HG02763 (cell line): ENCODE results near the gene GRK3.

ENCODE experiments used
- ATAC-seq: cut with Tn5 transposase; IDR thresholded peaks from one replicate; pipeline ENCODE4 v1.9.1; 2021; ENCODE audit warnings: mild to moderate bottlenecking, moderate library complexity; ENCODE audit not compliant: unreplicated experiment

Gene GRK3

DNA sequence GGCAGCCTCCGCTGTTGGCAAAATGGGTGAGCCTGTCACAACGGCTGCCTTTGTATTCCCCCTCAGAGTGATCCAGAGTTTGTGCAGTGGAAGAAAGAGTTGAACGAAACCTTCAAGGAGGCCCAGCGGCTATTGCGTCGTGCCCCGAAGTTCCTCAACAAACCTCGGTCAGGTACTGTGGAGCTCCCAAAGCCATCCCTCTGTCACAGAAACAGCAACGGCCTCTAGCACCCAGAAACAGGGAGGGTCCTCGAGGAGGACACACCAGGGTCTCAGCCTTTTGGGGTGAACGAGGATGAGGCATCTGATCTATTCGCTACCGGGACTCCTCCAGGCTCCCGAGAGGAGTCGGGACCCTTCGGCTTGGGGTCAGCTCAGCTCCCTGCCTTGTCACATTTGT lies 157.7 kb downstream of the GRK3 start:
- no peak for ATAC-seq

DNA sequence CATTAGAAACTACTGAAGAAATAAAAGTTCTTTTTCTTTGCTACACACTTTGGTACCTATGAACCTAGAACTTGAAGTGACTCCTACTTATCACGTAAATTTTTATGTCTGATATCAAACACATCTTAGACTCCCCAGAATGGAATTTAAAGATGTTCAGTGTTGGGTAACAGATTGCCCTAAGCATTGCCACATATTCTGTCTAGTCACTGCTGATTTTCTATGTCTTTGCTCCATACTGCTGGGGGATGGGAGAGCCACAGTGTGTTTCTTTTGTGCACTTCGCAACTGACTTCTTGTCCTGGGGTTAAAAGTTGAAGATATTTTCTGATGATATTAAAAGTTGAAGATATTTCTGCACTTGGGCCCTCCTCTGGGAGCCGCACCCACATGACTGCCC lies 158.2 kb downstream of the GRK3 start:
- ATAC-seq = no peak

DNA sequence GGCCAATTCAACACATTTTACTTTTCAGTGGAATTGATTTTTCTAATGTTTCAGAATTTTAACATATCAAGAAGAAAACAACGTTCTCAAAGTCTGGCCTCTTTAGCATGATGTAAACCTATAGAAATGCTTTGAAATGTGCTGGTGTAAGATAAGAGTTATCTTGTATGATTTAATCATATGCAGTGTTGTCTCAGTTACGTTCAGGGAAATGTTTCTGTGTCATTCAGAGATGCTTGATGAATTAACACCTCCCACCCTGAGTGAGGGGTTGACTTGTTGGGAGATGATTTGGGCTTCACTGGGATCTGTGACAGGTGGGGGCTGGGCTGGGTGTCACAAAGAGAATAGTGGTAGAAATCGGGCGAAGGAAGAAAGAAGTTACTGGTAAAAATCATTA lies 161.8 kb downstream of the GRK3 start:
- ATAC-seq = no peak

DNA sequence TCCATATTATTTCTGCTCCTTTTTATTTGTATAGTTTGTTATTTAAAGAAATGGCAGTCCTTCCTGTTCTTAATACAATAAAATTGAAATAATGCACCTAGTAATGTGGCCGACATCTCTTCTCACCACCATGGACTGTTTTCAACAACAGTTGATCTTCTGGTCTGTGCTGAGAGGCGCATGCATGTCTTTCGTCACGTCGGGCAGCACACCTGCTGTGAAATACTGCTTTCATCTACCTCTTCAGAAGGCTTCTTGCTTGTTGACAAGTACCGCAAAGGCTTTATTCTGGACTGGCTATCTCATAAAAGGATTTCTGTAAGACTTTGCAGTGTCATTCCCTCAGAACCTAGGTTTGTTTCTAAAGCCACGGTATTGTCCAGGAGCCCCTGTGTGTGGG lies 163.6 kb downstream of the GRK3 start:
- no peak for ATAC-seq

DNA sequence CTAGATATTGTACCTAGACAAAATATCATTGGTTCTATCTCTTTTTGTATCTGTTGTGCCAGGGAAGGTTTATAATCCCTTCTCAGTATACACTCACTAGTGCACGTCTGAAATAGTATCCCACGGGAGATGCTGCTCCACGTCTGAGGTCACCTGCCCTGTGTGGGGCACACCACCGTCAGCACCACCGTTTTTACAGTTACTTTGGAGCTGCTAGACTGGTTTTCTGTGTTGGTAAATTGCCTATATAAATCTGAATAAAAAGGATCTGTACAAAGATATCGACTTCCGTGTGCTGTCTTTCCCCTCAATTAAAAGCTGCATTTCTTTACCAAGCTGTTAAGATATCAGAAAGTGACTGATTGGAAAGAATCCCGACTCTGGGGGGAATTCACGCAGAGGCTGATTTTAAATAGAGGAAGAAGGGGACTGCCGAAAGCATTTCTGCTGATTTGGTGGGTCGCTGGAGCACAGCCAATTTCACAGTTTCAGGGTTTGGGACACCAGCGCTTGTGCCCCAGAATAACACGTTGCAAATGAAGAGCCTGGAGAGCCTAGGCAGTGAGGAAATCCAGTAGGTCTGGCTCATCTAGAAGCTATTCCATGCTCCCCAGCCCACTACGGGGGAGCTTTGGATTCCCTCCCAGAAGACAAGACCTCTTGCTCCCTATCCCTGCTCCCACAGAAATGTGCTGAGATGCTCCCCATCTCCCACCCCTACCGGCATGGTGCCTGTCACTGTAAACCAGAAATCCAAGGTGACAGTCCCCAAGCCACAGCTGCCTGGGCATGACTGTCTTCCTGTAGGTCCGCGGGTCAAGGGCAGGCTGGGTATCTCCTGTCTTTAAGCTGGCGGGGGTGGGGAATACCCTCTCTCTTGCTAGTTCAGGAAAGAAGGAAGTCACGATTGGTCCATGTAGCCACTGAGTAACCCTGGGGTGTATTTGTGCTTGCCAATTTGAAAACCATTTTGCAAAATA lies 164.8 kb downstream of the GRK3 start:
- no peak for ATAC-seq

DNA sequence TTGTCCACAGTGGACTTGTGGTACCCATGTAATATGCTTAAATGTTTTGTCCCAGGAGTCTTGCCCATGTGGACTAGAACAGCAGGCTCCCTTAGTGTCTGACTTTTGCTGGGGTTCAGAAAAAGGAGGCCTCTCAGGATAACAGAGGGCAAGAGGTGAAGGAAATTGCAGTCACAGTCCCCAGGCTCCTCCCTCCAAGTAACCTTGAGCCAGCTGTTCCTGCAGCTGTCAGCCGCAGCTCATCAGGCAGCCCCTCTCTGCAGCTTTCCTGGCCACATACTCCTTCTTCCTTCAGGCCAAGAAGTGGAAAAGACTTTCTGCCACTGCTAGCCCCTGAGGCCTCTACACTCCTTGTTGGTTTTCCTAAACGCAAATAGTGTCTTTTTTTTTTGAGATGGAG lies 171.2 kb downstream of the GRK3 start:
- no peak for ATAC-seq

DNA sequence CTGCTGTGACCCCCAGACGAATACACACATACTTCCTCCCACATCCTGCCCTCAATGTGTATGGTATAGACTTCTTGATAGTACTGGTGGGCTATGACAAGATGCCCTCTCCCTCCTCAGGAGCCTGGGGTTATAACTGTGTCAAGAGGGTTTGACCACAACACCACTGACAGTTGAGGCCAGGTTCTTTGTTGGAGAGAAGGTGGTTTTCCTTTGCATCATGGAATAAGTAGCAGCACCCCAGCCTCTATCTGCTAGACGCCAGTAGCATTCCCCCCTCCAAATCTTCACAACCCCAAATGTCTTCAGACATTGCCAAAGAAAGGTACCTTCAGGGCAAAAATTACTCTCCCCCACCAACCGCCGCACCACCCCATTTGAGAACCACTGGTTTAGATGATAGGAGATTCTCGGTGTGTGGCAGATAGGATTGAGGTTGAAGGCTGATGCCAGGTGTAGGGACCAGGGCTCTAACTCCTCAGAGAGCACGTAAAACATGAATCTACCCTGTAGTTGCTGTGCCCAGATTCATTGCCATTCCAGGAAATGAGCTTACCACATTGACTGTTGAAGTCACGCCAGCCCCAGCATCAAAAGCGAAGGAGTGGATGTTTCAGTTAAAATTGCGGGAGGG lies 172.0 kb downstream of the GRK3 start:
- no peak for ATAC-seq

DNA sequence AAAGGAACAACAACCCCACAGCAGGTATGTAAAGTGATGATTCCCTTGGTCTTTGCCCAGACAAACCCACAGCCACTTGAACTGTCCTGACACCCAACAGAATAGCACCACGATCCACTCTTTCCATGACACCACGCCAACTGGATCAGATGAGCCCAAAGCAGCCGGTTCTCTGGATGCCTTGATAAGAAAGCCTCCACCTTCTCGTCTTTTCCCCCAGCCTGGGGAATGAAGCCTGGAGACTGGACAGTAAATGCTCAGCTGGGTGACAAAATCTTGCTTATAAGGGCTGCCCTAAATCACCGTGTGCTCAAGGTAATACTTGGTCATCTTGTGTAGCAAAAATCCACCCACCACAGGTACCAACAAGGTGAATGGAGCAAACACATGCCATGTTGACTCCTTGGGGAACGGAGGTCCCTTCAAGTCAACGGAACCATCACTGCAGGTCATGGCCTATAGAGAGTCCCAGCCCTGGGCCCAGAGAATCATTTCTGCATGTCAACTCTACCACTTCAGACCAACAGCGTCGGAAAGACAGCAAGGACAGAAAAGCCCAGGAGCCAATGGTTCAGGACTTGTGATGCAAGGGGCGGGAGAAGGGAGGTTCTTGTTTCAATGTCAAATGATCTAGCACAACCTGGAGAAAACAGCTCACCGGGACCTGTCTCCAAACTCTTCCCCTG lies 175.3 kb downstream of the GRK3 start:
- ATAC-seq = no peak

DNA sequence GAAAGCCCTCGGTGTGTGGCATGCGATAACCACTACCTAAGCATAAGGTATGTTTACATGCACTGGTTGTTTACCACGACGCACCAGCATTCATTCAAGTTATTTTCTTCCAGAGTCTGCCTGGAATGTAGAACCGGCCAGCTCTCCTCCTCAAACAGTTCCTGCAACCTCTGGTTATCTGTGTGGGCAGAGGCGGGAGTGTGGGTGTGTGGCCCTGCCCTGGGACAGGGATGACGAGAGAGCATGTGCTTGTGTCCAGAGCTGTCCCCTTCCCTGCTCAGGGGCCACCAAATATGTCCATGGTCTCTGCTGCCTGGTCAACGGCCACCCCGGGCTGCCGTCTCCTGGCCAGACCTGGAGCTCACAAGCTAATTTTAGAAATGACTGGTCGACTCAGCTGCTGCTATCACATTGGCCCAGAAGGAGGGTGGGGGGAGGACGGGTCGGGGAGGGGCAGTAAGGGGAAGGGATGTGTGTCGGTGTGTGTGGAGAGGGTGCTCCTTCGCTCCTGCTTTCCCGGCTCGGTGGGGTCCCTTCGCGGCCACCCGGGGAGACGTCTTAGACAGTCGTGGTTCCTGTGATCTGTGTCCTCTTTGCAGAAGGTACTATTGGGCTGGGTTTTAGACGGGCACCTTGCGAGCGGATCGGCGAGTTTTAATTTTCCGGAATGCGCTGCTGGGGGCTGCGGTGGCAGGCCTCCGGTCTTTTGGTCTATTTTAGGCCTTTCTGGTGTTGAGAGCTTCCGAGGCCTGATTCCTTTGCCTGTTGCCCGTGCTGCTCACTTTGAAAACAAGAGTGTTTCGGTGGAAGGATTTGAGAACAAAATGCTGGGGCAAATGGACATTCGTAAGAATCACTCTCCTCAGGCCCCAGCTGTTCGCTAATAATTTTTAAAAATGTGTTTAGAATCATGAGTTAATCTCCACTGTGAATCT lies 177.5 kb downstream of the GRK3 start, which contains the start of gene MYO18B:
TSS of gene MYO18B (plus strand) at position 497 of the 935 bp plus-strand sequence. CDS start 18,905 bp downstream, outside the sequence.
- ATAC-seq = no peak

DNA sequence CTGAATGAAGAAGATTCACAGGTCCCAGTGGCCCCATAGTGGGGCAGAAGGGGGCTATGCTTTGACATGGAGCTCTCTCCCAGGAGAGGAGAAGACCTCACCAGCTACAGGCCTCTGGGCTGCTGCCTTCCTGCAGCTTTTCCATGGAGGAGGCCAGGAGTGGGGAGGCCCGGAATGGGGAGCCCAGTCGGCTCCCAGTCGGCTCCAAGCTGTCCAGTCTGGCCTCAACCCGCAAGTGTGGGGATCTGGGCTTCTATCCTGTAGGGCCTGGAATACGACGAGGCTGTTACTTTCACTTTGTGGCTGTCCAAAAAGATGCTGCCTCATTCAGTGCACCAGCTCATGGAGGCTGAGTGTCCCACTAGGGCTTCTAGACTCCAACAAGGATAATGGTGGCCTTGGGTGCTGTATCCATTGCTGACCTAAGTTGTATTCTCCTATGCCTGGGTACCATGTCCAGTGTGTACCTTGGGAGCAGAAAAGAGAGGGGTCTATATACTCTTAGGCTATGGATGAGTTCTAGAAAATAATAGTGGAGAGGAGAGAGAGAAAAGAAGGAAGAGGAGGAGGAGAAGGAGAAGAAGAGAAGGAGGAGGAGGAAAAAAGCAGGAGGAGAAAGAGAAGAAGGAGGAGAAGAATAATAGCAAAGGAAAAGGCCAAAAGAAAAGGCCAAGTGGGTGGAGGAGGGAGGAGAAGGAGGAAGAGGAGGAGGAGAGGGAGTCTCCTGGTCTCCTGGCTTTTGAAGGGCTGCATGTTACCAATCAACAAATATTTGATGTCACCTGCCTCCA lies 178.6 kb downstream of the GRK3 start:
- ATAC-seq = no peak

DNA sequence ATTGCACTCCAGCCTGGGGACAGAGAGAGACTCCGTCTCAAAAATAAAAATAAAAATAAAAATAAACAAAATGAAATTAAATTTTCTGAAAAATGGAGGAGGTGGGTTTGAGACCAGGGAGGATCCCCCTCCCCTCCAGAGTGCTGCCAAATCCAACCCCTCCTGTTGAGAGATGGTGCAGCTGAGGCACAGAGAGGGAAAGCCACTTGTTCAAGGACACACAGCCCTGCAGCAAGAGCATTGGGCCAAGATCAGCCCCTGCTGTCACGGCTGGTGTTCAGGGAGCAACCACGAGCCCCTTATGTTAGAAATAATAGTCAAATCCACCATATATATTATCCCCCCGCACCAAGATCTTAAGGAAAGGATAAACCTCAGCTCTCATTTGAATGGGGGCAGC lies 180.2 kb downstream of the GRK3 start:
- no peak for ATAC-seq

DNA sequence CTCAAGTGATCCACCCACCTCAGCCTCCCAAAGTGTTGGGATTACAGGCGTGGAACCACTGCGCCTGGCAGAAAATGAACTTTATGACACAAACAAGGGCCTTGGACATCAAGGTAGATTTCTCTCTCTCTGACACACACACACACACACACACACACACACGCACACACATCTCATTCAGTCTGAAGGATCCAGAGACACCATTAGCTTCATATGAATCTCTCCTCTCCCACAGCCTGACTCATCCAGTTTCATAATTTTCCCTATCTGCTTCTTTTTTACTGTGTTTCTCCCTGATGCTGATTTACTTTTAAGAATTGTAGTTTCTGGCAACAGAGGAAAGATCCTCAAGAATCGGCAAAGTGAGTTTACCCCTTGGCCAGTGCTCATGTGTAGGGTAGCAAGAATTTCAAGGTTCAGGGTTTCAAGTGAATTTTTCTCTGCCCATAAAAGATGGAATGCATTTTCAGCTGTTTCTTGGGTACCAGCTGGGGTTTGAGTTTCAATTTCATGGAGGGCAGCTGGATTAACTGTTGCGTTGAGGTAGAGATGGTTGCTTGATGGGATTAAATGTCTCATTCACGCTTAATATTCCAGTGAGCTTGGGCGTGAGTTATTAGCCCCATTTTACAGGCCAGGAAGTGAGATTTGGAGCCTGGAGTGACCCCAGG lies 181.0 kb downstream of the GRK3 start:
- ATAC-seq = no peak

DNA sequence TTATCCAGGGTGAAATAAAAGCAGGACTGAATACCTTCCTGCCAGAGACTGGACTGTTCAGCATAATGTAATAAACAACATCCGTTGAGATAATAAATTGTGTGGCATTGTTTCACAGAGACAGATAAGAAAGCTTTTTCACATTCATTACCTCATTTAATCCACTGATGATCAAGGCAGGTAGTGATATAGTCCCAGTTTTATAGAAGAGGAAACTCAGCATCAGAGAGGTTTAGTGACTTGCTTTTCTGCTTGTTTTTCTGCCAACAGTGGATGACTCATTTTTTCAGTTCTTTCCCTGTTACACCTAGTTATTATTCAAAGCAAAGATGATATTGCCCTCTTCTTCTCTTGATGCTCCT lies 181.5 kb downstream of the GRK3 start:
- ATAC-seq = no peak

DNA sequence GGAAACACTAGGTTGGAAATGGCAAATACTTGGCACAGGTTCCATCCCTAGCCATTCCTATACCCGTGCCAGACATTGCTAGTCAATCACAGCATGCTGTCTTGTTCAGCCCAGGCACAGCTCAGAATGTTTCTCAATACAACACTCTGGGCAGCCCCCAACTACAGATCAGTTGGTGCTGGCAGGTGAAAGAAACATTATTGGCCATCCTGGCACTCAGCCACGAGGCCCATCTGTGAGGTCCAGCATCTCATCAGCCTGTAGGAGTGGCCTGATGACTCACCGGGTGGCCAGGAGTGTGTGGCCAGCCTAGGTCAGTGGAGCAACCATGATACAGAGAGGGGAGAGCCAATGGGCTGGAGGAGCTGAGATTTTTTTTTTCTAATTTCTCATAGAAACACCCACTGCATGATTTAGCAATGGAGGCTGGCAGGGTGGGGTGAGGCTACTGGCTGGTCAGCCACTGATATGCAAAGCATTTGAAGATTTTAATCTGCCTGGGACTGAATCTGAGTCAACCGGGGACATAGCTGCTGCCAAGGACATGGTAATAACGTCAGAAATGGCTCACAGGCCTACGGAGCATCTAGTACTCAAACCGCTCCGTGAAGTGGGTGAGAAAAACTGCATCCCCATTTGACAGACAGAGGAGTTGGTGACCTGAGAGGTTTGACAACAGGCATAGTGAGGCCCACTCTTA lies 182.9 kb downstream of the GRK3 start:
- no peak for ATAC-seq

DNA sequence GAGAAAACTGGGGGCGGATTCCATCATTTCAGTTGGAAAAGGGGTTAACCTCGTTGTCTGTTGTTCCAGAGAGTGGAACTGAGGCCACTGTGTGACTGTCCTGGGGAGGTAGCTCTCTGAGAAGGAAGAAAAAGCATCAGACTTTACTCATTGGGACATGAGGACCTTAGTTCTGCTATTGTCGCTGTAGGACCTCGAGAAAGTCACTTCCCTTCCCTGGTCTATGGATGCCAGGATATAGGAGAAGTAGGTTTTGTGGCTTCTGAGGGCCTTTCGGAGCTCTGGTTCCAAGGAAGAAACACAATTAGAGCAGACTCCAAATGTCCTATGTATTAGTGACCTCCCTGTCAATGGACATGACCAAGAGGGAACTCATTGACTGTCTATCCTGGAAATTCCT lies 183.7 kb downstream of the GRK3 start:
- ATAC-seq = no peak

DNA sequence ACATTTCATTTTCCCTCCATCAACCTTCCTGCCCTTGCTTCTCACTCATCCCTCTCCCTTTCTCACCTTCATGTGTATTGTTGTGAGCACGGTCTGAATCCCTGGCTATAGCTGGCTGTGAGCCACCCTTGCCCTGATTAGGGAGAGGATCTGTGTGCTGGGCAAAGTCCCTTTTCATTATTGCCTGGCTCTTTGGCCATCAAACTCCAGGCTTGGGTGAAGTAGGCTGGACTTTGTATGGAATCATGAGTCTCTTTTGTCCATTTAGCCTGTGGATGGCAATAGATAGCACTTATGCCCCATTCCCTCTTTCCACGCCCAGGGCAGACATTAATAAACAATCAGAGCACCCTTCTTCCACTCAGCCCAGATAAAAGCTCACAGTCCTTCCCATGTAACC lies 184.2 kb downstream of the GRK3 start:
- no peak for ATAC-seq

DNA sequence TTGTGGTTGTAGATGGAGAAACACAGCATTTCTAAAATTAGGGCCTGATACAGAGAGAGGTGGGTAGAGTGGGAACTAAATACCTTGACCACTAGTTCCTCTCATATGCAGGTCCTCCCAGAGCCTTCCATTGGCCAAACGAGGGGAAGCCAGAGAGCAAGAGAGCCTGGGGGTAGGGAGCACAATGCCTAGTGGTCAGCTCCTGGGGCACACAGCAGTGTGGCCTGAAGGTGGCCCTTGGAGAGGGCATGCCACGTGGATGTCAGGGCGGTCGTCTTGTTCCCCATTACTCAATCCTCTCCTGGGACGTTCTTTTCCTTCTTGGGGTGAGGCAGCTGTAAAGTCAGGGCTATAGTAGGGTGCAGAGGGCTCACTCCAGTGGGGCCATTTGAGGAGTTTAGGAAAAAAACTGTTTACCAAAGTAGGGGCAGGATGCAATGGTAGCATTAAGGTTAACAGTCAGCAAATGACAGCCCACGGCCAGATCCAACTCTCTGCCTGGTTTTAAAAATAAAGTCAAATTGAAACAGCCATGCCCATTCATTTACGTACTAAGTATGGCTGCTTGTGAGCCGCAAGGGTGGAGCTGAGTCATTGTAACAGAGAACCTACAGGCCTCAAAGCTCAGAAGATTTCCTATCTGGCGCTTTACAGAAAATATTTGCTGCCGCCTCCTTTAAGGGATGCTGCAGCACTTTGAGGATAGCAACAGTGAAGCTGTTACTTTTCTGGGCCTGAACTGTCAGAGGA lies 185.1 kb downstream of the GRK3 start:
- no peak for ATAC-seq

DNA sequence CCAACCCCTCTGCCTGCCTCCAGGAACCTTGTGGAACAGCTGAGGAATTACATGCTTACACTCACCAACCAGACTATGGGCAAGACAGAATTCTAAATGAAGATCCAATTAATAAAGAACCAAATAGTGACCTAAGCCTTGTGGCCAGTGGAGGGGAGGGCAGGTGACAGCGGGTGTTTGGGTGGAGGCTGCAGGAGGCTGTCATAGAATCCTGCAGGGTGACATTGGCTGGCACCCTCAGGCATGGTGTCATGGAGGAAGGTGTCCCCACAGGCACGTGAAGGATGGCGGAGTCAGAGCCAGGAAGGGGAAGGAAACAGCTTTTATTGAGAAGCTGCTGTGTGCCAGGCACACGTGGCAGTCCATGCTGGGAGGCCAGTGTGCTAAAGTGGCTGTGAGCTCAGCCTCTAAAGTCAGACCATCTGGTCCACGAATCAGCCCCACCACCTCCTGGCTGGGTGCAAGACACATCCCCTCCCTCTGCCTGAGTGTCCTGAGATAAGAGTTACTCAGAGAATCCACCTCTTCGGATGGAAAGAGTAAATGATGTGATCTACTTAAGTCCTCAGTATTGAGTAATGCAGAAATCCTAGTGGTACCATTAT lies 186.2 kb downstream of the GRK3 start:
- ATAC-seq = no peak
